Tibial nerve (tissue), 4 donors: Measurements from ENCODE around the gene SPNS3. TPM values are rescaled to one million over a fixed set of nuclear protein-coding genes. Genes with fewer than 3 reads are reported as not detected.
A peak's percentile ranks its signal among the peaks of the same experiment; 100 is the strongest.

Experiments used
- DNase-seq, 2 donors: peaks; one replicate each; pipeline ENCODE4 v3.0.0-alpha.2; 2019; ENCODE audit warnings: low spot score in 2 of 2
- H3K27ac ChIP-seq, 4 donors: fragments of 200-600 bp; sonication (generic) in 3 of 4; one replicate each; pipeline ENCODE4 v1.5.1; 2017 to 2019; ENCODE audit warnings: mild to moderate bottlenecking in 1 of 4
- H3K27me3 ChIP-seq, 2 donors: fragments of 200-600 bp; sonication (generic) in 1 of 2; one replicate each; pipeline versions ENCODE4 v1.5.1 to v1.6.0; 2017 to 2019
- H3K36me3 ChIP-seq, 3 donors: fragments of 200-600 bp; sonication (generic); one replicate each; pipeline ENCODE4 v1.5.1; 2018 to 2019
- H3K4me1 ChIP-seq, 4 donors: fragments of 200-600 bp; sonication (generic) in 3 of 4; one replicate each; pipeline ENCODE4 v1.5.1; 2017 to 2019
- H3K4me3 ChIP-seq, 4 donors: fragments of 200-600 bp; sonication (generic) in 3 of 4; one replicate each; pipeline ENCODE4 v1.5.1; 2017 to 2019; ENCODE audit warnings: mild to moderate bottlenecking in 1 of 4, moderate library complexity in 1 of 4
- H3K9me3 ChIP-seq, 4 donors: fragments of 200-600 bp; sonication (generic) in 3 of 4; one replicate each; pipeline ENCODE4 v1.5.1; 2017 to 2019
- CTCF ChIP-seq, 5 experiments: fragments of 200-600 bp in 3 of 5; fragments of 450-650 bp in 2 of 5; sonication (generic) in 3 of 5; IDR thresholded peaks; one replicate each; pipeline ENCODE4 v1.5.1; 2016 to 2019; ENCODE audit warnings: antibody characterized with exemption in 5 of 5, mild to moderate bottlenecking in 3 of 5, moderate library complexity in 2 of 5
- EP300 ChIP-seq, 2 donors: sonication (generic); formaldehyde crosslinking; IDR thresholded peaks; one replicate each; pipeline ENCODE4 v1.6.1; 2017; ENCODE audit warnings: antibody characterized with exemption in 2 of 2, mild to moderate bottlenecking in 1 of 2
- POLR2A ChIP-seq, 2 donors: fragments of 450-650 bp; IDR thresholded peaks; one replicate each; pipeline ENCODE4 v1.6.1; 2017; ENCODE audit warnings: antibody characterized with exemption in 2 of 2, mild to moderate bottlenecking in 2 of 2, moderate library complexity in 2 of 2
- WGBS, 2 donors: methylation state at CpG; one replicate each; pipeline ENCODE4 v1.1.5; 2018; 5-methylcytosine and 5-hydroxymethylcytosine counted together
- total RNA-seq, 4 donors: library from RNA; depleted of rRNA; stranded (reverse); fragments of >200 nt; gene quantifications; one replicate each; pipeline ENCODE4 v1.1.0, GENCODE V29; 2016

SPNS3 gene
- total RNA-seq, 4 donors from 2014 or later: 0.44 TPM; not detected in 3

- H3K27ac ChIP-seq: peak overlapping the region in 1 of 4 donors; percentile 88
Measured at GRCh38 chr17:4529533-4530152, 95.9 kb downstream of the SPNS3 start.

GRCh38 chr17:4530799-4531730 is 97.3 kb downstream of the SPNS3 start:
- Histone ChIP-seq H3K27me3 (no peaks in the 10 kb centered on the region), H3K27ac (peak overlapping the region in 2 of 4 donors; percentile 17 to 88), H3K9me3 (no peaks in the 10 kb centered on the region), H3K36me3 (no peaks in the 10 kb centered on the region), H3K4me1 (peaks cover 0 to 53% (median 30%) of the 10 kb centered on the region in 4 donors), H3K4me3 (no peak overlapping the region)
- no peak for DNase-seq
- peak in 1 of 2 donors; percentile 28 for TF ChIP-seq EP300 (IDR thresholded peaks at IDR 0.05)
- no peak for TF ChIP-seq POLR2A (IDR thresholded peaks at IDR 0.05)
- WGBS, 2 donors: 63 to 70% methylated on average over 24 to 26 of the region's 30 CpGs

More at GRCh38 chr17:4529533-4530152, 95.9 kb downstream of the SPNS3 start:
- Histone ChIP-seq H3K4me1 (peaks cover 0 to 39% (median 18%) of the 10 kb centered on the region in 4 donors), H3K36me3 (no peaks in the 10 kb centered on the region), H3K27me3 (no peaks in the 10 kb centered on the region), H3K4me3 (no peak overlapping the region), H3K9me3 (no peaks in the 10 kb centered on the region)
- TF ChIP-seq POLR2A (IDR thresholded peaks at IDR 0.05) (no peak), EP300 (IDR thresholded peaks at IDR 0.05) (no peak), CTCF (IDR thresholded peaks at IDR 0.05) (no peak)
- no peak for DNase-seq
- 71 to 75% methylated on average over 12 to 13 of the region's 13 CpGs for WGBS, 2 donors

GRCh38 chr17:4531988-4532736 is 98.4 kb downstream of the SPNS3 start:
- 93 to 94% methylated on average over 17 of the region's 17 CpGs for WGBS, 2 donors

GRCh38 chr17:4532860-4533522 is 99.3 kb downstream of the SPNS3 start:
- Histone ChIP-seq H3K9me3 (no peaks in the 10 kb centered on the region), H3K36me3 (peaks cover 0 to 8% (median 0%) of the 10 kb centered on the region in 3 donors), H3K4me1 (peaks cover 0 to 59% (median 49%) of the 10 kb centered on the region in 4 donors), H3K27me3 (no peaks in the 10 kb centered on the region), H3K4me3 (no peak overlapping the region), H3K27ac (peak overlapping the region; percentile 44 to 93 (median 79))
- 86 to 91% methylated on average over 21 to 33 of the region's 33 CpGs for WGBS, 2 donors
- no peak for TF ChIP-seq EP300 (IDR thresholded peaks at IDR 0.05)
- TF ChIP-seq POLR2A (IDR thresholded peaks at IDR 0.05): no peak
- TF ChIP-seq CTCF (IDR thresholded peaks at IDR 0.05): no peak
- no peak for DNase-seq

More at GRCh38 chr17:4531988-4532736, 98.4 kb downstream of the SPNS3 start:
- no peaks in the 10 kb centered on the region for H3K27me3 ChIP-seq
- no peak for TF ChIP-seq CTCF (IDR thresholded peaks at IDR 0.05)
- TF ChIP-seq POLR2A (IDR thresholded peaks at IDR 0.05): no peak
- TF ChIP-seq EP300 (IDR thresholded peaks at IDR 0.05): no peak
- peaks cover 0 to 56% (median 41%) of the 10 kb centered on the region in 4 donors for H3K4me1 ChIP-seq
- H3K9me3 ChIP-seq: no peaks in the 10 kb centered on the region
- no peak overlapping the region for H3K4me3 ChIP-seq
- peak overlapping the region in 2 of 4 donors; percentile 19 to 88 for H3K27ac ChIP-seq
- peaks cover 0 to under 1% (median 0%) of the 10 kb centered on the region in 3 donors for H3K36me3 ChIP-seq
- DNase-seq: no peak
